HK-2 (cell line): ENCODE results near the gene IGF2BP1.
"Not testable (repeated sequence)": the region's sequence is repeated elsewhere in the genome, so short reads cannot be mapped to it uniquely, and the experiment has no call there.

Experiments
- DNase-seq: peaks from one replicate; pipeline ENCODE4 v3.0.0-alpha.2; 2018; ENCODE audit not compliant: unreplicated experiment

Gene IGF2BP1

DNA sequence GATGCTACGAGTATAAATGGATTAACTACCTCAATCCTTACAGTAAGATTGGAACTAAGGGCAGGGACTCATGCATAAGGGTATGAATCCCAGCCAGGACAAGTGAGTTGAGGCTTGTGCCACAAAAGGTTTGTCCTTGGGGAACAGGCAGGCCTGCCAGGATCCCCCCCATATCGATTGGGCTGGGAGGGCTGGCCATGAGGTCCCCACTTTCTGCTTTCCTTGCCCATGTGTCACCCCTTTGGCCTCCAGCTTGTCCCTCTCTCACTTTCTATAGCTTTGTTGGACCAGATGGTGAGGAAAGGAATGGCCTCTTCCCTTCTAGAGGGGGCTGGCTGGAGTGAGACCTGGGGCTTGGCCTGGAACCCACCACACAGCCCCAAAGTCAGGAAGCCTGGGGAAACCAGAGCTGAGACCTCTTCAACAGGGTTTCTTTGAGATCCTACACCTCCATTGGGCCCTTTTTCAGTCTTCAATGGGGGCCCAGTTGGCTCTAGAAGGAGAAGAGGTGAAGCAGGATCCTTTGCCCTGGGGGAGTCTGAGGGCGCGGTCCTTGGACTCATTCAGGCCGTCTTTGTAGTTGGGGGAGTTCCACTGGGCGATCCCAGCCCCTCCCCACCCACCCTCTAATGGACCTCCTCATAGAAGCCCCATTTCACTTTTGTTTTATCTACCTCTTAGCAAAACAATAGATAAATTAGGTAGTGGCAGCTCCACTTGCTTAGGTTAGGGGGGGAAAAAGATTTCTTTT is 57.3 kb downstream of the IGF2BP1 start:
- no peak for DNase-seq

DNA sequence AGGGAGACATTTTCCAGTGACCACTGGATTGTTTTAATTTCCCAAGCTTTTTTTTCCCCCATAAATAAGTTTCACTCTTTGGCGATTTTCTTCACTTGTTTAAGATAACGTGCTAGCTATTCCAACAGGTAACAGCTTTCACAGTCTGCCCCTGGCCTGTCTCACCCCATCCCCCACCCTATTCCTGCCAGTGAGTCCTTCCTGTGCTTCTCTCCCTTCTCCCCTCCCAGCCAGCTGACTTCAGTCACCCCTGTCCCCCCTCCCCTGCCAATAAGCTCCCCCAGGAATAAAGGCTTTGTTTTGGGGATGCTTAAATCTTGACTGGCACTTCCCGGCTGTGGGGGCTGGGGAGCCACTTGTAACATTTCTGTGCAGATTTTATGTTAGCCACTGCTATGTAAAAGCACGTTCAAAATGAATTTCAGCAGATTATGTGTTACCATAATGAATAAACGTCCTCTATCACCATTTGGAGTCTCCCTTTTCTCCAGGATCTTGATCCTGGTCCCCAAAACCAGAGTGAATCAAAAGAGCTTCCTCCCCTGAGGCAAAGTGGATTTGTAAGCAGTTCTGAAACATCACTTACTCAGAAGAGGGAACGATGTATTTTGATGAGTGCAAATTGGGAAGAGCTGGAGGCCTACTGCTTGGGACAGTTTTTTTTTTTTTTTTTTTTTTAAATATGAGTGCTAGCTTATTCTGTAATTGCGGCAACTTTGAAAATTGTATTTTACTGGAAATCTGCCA is 58.2 kb downstream of the IGF2BP1 start:
- DNase-seq = no peak

DNA sequence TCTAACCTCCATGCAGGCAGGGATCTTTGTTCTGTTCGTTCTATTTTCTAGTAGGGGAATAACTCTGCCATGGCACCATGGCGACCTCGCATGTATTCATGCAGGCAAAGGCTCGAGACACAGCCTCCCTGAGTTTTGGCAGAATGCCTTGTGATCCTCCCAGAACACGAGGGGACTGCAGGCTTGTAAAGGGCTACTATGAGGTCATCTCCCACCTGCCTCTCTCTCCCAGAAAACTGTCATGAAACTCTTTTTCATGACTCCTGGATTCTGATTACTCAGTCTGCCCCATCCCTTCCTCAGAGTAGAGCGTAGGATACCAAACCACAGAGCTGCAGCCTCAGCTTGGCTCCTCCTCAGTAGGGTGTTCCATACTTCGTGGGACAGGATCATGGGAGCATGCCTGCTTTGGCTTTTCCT is 64.3 kb downstream of the IGF2BP1 start:
- DNase-seq = no peak

DNA sequence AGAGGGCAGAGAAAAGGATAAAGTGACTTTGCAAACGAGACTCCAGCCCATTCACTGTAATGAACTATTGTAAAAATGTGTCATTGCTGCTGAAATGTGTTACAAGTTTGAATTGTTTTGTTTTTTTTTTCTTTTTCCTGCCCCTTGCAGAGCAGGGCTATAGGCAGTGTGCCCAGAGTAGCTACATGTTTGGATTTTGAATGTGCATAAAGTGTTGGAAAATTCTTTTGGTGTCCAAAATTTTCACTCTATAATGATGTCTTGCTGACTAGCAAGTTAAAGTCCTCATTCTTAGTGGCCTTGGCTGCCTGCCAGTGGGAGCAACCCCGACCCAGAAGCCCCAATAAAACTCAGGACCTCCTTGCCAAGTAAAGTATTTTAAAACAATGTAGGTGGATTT is 66.5 kb downstream of the IGF2BP1 start:
- no peak for DNase-seq

DNA sequence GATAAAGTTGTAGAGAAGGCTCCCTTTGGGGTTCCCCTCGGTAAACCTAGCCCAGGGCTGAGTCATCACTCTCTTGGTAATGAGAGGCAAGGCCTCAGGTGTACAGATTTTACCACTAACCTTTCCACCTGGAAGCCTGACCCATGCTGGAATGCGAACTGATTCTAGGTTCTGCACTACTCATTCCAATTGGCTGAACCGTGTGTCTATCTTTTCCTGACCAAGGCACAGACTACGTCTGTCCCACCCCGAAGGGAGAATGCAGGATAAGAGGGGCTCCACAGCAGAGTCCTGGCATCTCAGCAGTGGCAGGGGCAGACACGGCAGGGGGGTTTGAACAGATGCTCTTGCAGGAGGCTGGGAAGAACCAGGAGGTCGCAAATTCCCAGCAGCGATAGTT is 70.0 kb downstream of the IGF2BP1 start:
- DNase-seq = no peak

DNA sequence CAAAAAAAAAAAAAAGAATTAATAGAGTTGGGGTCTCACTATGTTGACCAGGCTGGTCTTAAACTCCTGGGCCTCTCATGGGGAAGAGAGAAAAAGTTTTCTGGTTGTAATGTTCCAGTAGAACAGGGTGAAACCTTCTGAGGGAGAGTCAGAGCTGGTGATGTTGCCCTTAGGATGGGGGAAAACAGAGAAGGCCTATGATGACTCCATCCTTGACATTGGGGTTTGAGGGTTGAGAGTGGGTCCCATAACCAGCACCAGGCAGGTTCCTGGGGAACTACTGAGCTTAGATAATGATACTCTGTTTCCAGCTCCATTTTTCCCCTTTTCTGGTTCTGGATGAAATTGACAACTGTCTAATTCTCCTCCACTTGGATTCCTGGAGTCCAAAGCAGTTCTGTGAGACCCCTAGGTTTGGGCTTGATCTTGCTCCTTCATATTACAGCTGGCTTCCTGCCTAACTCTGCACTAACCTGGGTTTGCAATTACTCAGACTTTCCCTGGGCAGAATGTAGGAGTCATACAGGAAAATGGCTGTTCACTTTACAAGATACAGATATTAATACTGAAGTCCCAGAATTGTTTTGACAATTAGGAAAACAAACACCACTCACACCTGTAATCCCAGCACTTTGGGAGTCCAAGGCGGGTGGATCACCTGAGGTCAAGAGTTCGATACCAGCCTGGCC is 72.5 kb downstream of the IGF2BP1 start:
- no peak for DNase-seq

DNA sequence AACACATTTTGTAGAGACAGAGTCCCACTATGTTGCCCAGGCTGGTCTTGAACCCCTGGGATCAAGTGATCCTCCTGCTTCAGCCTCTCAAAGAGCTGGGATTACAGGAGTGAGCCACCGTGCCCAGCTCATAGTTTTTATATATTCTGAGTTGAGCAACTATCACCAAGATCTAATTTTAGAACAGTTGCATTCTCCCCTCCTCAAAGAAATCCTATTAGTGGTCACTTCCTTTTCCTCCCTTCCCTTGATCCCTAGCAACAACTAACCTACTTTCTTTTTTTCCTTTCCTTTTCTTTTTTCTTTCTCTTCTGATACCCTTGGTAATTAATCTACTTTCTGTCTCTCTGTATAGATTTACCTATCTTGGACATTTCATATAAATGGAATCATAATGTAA is 73.9 kb downstream of the IGF2BP1 start:
- no peak for DNase-seq

DNA sequence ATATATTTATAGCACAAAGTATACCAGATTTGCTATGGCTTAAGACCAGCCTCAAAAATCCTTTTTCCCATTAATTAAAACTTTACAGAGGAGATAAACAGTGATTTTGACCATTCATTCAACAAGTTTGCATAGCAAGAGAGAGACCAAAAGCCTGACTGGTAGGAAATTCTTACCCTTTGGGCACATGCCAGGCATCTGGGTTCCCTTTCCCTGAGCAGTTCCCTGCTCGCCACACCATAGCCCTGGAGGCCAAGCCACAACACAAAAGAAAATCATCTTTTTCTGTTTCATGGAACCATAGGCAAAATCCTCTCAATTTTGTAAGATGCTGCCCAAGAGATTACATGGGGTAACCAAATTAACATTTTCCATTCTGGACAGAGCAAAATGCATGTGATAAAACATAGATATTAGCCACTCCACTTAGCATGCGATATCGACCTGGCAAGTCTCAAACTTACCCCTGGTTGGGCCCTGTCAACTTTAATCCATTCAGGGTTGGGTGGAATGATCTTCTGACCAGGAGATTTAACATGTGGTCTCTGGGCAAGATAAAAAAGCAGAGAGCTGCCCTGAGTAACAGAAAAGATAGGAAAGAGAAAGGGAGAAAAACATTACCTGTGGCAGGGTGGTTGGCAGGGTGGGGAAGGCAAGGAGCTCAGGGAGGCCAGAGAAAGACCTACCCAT is 77.8 kb downstream of the IGF2BP1 start:
- DNase-seq = no peak

DNA sequence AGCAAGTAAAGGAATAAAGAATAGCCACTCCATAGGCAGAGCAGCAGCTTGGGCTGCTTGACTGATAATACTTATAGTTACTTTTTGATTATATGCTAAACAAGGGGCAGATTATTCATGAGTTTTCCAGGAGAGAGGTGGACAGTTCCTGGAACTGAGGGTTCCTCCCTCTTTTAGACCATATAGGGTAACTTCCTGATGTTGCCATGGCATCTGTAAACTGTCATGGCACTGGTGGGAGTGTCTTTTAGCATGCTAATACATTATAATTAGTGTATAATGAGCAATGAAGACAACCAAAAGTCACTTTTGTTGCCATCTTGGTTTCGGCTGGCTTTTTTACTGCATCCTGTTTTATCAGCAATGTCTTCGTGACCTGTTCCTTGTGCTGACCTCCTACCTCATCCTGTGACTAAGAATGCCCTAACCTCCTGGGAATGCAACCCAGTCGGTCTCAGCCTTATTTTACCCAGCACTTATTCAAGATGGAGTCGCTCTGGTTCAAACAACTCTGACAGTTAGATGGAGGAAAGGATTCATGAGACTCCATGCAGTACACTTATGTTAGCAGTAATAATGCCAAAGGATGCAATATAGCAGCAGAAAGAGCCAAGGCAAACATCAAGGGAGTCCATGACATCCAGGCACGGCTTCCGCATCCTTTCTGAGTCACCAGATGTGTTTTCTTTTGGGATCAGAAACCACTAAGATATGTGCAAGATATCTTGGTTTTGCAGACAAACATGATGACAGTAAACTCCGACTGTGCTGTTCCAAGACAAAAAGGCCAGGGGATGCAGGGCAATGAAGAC is 79.6 kb downstream of the IGF2BP1 start:
- no peak for DNase-seq

DNA sequence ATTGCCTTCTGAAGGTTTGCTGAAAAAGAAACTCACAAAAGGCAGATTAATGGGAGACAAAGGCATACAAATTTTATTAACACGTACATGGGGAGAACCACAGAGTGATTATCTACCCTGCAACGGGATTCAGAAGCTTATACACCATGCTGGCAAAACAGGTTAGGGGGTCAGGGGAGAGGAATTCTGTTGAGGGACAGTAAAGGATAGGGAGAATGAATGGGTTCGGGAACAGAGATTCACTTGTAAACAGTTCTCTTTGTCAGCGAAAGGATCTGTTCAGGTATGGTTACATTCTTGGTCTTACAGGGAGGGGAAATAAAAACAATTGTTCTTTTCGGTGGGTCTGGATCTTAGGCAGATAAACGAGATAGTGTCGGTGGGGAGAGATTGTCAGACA is 81.1 kb downstream of the IGF2BP1 start:
- DNase-seq = no peak

DNA sequence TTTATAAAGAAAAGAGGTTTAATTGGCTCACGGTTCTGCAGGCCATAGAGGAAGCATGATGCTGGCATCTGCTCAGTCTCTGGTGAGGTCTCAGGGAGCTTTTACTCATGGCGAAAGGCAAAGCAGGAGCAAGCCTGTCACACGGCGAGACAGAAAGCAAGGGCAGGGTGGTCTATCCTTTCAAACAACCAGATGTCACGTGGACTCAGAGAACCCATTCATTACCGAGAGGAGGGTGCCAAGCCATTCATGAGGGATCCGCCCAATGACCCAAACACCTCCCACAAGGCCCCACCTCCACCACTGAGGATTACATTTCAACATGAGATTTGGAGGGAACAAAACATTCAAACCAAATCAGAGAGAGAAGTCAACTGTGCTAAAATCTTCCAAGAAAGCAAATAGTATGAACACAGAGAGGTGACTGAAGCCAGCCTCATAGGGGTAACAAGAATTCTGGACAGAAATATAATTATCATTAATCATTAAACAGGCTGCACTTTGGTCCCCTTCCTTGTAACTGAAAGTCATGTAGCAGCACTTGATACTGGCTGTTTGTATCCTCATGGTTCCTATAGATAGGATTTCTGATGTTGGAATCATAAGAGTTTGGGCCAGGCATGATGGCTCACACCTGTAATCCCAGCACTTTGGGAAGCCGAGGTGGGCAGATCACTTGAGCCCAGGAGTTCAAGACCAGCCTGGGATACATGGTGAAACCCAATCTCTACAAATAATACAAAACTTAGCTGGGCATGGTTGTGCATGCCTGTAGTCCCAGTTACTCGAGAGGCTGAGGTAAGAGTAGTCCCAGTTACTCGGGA is 82.9 kb downstream of the IGF2BP1 start:
- DNase-seq = no peak

DNA sequence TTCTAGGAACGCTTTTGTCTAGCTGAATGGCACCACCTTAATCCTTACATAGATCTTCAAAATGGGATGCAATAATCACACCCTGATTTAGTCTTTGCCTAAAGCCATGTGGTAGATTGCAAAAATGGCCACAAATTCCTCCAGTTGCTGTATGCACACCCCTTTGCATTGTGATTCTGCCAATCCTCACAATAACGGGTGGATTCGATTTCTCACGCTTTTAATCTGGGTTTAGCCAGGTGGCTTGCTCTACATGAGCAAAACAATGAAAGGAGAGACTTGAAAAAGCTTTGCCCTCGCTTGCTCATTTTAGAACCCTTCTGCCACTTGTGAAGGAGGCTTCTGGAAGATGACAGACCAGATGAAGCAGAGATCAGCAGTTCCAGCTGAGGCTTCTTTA is 85.0 kb downstream of the IGF2BP1 start:
- DNase-seq = no peak

DNA sequence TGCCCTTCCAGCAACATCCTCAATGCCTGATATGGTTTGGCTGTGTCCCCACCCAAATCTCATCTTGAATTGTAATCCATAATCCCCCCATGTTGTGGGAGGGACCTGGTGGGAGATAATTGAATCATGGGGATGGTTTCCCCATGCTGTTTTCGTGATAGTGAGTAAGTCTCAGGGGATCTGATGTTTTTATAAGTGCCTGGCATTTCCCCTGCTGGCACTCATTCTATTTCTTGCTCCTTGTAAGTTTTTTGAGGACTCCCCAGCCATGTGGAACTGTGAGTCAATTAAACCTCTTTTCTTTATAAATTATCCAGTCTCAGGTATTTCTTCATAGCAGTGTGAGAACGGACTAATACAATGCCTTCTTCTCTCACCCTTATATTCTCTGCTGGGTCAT is 87.9 kb downstream of the IGF2BP1 start:
- DNase-seq = not testable (repeated sequence)

DNA sequence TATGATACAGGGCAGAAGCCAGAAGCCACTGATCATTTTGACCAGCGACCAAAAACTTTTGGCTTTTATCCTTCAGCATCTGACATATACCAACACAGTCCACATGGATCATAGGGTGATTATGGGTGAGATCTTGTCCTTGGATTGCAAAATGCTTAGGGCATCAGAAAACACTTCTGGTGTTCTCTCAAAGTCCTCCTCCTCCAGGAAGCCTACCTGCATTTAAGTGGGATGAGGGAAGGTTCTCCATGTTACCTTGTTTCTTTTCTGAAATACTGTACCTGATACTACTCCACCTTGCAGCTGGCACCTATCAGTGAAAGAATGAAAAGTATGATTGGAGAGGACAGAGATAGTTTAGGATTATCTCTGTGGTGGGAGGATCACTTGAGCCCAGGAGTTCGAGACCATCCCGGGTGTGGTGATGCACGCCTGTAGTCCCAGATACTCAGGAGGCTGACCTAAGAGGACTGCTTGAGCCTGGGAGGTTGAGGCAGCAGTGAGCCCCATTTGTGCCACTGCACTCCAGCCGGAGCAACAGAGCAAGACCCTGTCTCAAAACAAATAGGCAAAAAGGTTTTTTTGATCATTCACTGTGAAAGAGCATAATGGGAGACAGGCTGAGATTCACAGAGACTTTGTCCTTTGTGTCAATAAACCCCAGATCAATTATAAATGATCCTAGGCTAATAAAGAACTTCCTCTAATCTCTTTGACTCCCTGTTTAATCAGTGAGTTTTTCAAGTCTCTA is 88.6 kb downstream of the IGF2BP1 start:
- DNase-seq = no peak

DNA sequence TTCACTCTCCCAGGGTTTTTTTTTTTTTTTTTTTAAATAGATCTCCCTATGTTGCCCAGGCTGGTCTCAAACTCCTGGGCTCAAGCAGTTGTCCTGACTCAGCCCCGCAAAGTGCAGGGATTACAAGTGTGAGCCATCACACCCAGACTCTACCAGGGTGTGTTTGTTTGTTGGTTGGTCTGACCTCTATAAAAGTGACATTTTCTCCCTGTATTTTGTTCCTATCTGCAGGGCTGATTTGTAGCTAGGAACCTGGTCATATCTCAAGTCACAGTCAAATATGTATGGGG is 89.1 kb downstream of the IGF2BP1 start:
- DNase-seq = no peak

DNA sequence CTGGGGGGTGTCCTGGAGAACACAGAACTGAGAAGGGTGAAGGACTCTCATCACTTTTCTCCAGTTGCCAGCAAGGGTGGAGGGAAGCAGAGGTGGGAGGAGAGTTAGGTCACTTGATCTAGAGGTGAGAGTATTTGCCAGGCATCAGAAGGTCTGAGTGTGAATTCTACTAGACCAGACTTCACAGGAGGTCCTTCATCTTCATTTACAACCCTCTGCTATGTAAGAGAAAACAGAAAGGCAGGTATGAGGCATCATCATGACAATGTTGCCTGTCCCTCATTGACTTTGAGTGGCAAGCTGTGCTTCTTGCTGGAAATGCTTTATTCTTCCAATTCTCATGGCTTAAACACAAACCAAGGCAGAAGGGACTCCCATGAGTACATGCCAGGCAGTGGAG is 89.5 kb downstream of the IGF2BP1 start:
- DNase-seq = no peak

DNA sequence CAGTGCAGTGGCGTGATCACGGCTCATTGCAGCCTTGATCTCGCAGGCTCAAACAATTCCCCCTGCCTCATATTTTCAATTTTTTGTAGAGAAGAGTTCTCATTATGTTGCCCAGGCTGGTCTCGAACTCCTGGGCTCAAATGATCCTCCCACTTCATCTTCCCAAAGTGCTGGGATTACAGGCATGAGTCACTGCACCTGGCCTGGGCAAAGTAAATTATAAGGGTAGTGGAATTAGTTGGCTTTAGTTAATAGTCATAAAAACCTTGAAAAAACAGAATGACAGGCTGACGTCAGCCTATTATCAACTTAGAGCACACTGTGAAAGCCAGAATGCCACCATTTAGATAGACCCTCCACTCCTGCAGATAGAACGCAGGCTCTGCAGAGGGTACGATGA is 91.9 kb downstream of the IGF2BP1 start:
- no peak for DNase-seq

DNA sequence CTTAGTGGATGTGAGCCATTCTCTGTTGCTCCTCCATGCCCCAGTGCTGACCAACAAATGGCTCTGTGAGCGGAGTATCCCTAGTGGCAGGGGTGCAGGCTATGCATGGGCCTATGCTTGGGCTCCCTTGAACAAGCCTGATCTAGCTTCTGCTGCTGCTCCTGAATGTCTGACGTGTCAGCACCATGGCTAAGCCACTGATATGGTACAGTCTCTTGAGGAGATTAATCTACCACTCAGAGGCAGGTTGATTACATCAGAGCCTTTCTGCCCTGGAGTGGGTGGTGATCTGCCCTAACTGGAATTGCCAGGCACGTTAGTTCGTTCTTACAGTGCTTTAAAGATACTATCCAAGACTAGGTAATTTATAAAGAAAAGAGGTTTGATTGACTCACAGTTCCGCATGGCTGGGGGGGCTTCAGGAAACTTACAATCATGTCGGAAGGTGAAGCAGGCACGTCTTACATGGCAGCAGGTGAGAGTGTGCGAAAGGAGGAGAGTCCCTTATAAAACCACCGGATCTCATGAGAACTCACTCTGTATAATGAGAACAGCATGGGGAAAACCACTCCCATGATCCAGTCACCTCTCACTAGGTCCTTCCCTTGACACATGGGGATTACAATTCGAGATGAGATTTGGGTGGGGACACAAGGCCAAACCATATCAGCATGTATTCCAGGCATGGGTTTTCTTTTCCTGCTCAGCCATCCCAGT is 93.9 kb downstream of the IGF2BP1 start:
- DNase-seq = no peak

DNA sequence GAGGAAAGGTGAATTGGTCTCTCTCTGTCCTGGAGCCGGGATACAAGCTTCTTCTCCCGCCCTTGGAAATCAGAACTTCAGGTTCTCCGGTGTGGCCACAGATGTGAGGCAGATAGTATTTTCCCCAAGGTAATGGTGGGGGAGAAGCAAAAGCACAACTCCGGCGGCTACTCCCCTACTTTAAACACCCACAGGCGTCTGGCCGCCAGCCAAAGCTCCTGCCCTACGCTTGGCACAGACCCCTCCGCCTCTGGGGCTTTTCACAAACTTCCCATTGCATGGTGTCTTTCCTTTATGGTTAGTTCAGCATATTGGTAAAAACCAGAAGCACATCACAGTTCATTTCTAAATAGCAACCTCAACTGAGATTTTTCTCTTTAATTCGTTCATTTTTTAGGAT is 95.9 kb downstream of the IGF2BP1 start:
- no peak for DNase-seq
